ENCODE results near the gene LRCH1. TPM values are rescaled to one million over a fixed set of nuclear protein-coding genes. Genes with fewer than 3 reads are reported as not detected.

LRCH1 gene
- total and polyA plus RNA-seq, 2 donors (not counting 1 experiment from before 2014, with no cell fraction given): 12.0 to 12.4 TPM

DNA sequence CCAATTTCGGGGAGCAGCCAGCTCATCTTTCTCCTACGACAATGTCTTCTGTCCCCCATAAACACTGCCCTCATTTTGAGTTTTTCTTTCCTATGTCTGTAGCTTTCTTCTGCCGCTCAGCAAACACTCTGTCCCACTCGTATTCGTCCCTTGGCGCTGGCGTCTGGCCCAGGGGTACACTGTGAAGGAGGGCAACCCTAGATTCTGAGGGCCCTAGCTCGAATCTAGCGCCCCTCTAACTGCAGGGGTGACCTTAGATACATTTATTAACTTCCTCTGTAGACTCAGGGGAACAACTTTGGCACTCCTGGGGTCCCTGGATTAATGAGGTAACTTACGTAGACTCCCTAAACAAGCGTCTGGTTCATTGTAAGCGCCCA lies 677 bp upstream of the LRCH1 start:
- Histone ChIP-seq H3K27ac (ENCODE audit: insufficient read depth, low read length) (peak overlapping the region; percentile 57), H2AFZ (ENCODE audit: low read length) (peak overlapping the region; percentile 82), H3K4me1 (ENCODE audit: control insufficient read depth, extremely low read depth, insufficient read depth, low read length) (peaks cover 3% of the 10 kb centered on the region), H3K9ac (ENCODE audit: insufficient read depth, low read length) (peak overlapping the region; percentile 62), H3K9me3 (ENCODE audit: control insufficient read depth, insufficient read depth, low read depth, low read length) (no peaks in the 10 kb centered on the region), H4K20me1 (ENCODE audit: control insufficient read depth, extremely low read depth, insufficient read depth, low read length) (no peaks in the 10 kb centered on the region), H3K27me3 (ENCODE audit: control insufficient read depth, insufficient read depth, low read length) (no peaks in the 10 kb centered on the region), H3K4me3 (replicated peaks in 1 of 4; ENCODE audit: control extremely low read depth in 1 of 4, insufficient read depth in 1 of 4, low read depth in 3 of 4, low read length in 4 of 4) (peak overlapping the region; percentile 68 to 94 (median 88)), H3K4me2 (ENCODE audit: extremely low read depth, insufficient read depth, low read length) (peak overlapping the region; percentile 76), H3K79me2 (ENCODE audit: control insufficient read depth, insufficient read depth, low read length) (peaks cover 37% of the 10 kb centered on the region), H3K36me3 (ENCODE audit: control insufficient read depth, insufficient read depth, low read length) (no peaks in the 10 kb centered on the region)
- no peak for TF ChIP-seq EZH2 (IDR thresholded peaks at IDR 0.05; ENCODE audit: low read length, missing control alignments)
- TF ChIP-seq, protein P1, sequence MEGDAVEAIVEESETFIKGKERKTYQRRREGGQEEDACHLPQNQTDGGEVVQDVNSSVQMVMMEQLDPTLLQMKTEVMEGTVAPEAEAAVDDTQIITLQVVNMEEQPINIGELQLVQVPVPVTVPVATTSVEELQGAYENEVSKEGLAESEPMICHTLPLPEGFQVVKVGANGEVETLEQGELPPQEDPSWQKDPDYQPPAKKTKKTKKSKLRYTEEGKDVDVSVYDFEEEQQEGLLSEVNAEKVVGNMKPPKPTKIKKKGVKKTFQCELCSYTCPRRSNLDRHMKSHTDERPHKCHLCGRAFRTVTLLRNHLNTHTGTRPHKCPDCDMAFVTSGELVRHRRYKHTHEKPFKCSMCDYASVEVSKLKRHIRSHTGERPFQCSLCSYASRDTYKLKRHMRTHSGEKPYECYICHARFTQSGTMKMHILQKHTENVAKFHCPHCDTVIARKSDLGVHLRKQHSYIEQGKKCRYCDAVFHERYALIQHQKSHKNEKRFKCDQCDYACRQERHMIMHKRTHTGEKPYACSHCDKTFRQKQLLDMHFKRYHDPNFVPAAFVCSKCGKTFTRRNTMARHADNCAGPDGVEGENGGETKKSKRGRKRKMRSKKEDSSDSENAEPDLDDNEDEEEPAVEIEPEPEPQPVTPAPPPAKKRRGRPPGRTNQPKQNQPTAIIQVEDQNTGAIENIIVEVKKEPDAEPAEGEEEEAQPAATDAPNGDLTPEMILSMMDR (conservative IDR thresholded peaks at IDR 0.05 in 1 of 2, IDR thresholded peaks at IDR 0.05 in 1 of 2; ENCODE audit: low read depth in 1 of 2, low read length in 2 of 2): no peak
- no peak for DNase-seq (ENCODE audit: low read depth in 2 of 2)

DNA sequence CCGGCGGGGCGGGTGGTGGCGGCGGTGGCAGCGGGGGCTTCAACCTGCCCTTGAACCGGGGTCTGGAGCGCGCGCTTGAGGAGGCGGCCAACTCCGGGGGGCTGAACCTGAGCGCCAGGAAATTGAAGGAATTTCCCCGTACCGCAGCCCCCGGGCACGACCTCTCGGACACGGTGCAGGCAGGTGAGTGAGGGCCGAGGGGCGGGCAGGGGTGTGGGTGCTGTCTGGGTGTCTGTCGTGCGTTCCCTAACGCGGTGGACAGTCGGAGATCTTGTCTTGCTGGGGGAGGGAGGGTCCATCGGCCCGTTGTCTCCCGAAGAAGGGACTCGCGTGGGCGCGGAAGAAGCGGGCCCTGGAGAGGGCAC lies 533 bp downstream of the LRCH1 start:
- Histone ChIP-seq H3K9ac (ENCODE audit: insufficient read depth, low read length) (peak overlapping the region; percentile 92), H3K79me2 (ENCODE audit: control insufficient read depth, insufficient read depth, low read length) (peaks cover 47% of the 10 kb centered on the region), H3K4me3 (replicated peaks in 1 of 4; ENCODE audit: control extremely low read depth in 1 of 4, insufficient read depth in 1 of 4, low read depth in 3 of 4, low read length in 4 of 4) (peak overlapping the region; percentile 88 to 94 (median 92)), H3K27ac (ENCODE audit: insufficient read depth, low read length) (peak overlapping the region; percentile 93), H3K4me1 (ENCODE audit: control insufficient read depth, extremely low read depth, insufficient read depth, low read length) (peaks cover 3% of the 10 kb centered on the region), H4K20me1 (ENCODE audit: control insufficient read depth, extremely low read depth, insufficient read depth, low read length) (no peaks in the 10 kb centered on the region), H3K4me2 (ENCODE audit: extremely low read depth, insufficient read depth, low read length) (peak overlapping the region; percentile 68), H3K27me3 (ENCODE audit: control insufficient read depth, insufficient read depth, low read length) (no peaks in the 10 kb centered on the region), H3K36me3 (ENCODE audit: control insufficient read depth, insufficient read depth, low read length) (no peaks in the 10 kb centered on the region), H3K9me3 (ENCODE audit: control insufficient read depth, insufficient read depth, low read depth, low read length) (no peaks in the 10 kb centered on the region), H2AFZ (ENCODE audit: low read length) (peak overlapping the region; percentile 41)
- no peak for TF ChIP-seq EZH2 (IDR thresholded peaks at IDR 0.05; ENCODE audit: low read length, missing control alignments)
- TF ChIP-seq, protein P1 (conservative IDR thresholded peaks at IDR 0.05 in 1 of 2, IDR thresholded peaks at IDR 0.05 in 1 of 2; ENCODE audit: low read depth in 1 of 2, low read length in 2 of 2): no peak
- no peak for DNase-seq (ENCODE audit: low read depth in 2 of 2)

DNA sequence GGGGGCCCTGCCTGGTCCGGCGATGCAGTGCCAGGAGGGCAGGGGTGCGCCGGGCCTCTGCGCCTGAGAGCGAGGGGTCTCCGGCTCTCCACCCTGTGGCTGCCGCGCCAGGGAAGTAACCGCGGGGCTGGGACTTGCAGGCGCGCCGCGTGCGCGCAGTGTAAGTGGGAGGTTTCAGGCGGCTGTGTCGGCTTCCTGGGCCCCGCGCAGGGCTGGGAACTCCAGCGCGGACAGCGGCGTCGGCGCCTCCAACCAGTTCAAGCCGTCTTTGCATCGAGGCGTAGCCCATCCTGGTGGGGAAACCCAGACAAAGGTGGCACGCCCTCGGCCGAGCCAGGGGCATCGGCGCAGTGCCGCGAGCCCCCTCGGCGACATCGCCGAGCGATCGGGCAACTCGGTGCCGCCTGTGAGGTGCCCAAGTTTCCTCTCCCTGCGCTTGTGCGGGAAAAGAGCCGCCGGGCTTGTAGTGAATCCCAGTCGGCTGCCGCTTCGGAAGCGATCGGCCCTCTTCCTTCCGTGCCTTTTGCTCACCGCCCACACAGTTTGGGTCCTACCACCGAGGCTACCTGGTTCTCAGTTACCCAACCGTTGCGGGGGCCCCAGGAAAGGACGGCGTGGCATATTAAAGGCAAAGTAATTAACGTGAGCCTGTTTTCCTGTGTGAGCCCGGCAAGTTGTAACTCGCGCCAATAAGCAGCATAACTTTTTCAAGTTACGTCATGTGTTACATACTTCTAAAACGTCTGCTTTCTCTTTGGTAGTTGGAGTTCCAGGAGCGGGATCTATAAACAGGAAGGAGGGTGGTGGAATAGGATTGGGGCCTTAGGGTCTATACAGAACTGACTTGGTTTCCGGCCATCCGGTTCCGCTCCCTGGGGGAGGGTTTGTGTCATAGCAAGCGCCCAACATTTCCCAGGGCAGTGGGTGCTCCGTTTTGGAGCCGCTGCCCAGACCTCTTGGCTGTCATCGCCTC lies 1.2 kb downstream of the LRCH1 start:
- peak overlapping the region; percentile 92 for H3K9ac ChIP-seq (ENCODE audit: insufficient read depth, low read length)
- no peaks in the 10 kb centered on the region for H3K36me3 ChIP-seq (ENCODE audit: control insufficient read depth, insufficient read depth, low read length)
- peak overlapping the region; percentile 88 to 94 (median 92) for H3K4me3 ChIP-seq (replicated peaks in 1 of 4; ENCODE audit: control extremely low read depth in 1 of 4, insufficient read depth in 1 of 4, low read depth in 3 of 4, low read length in 4 of 4)
- H3K27me3 ChIP-seq (ENCODE audit: control insufficient read depth, insufficient read depth, low read length): no peaks in the 10 kb centered on the region
- peak overlapping the region; percentile 93 for H3K27ac ChIP-seq (ENCODE audit: insufficient read depth, low read length)
- no peaks in the 10 kb centered on the region for H4K20me1 ChIP-seq (ENCODE audit: control insufficient read depth, extremely low read depth, insufficient read depth, low read length)
- no peak for TF ChIP-seq EZH2 (IDR thresholded peaks at IDR 0.05; ENCODE audit: low read length, missing control alignments)
- TF ChIP-seq, protein P1 (conservative IDR thresholded peaks at IDR 0.05 in 1 of 2, IDR thresholded peaks at IDR 0.05 in 1 of 2; ENCODE audit: low read depth in 1 of 2, low read length in 2 of 2): peak; percentile 29 to 42
- peak overlapping the region; percentile 68 for H3K4me2 ChIP-seq (ENCODE audit: extremely low read depth, insufficient read depth, low read length)
- peak; percentile 89 to 93 for DNase-seq (ENCODE audit: low read depth in 2 of 2)
- H3K4me1 ChIP-seq (ENCODE audit: control insufficient read depth, extremely low read depth, insufficient read depth, low read length): peaks cover 3% of the 10 kb centered on the region
- peak overlapping the region; percentile 41 for H2AFZ ChIP-seq (ENCODE audit: low read length)
- H3K79me2 ChIP-seq (ENCODE audit: control insufficient read depth, insufficient read depth, low read length): peaks cover 50% of the 10 kb centered on the region
- no peaks in the 10 kb centered on the region for H3K9me3 ChIP-seq (ENCODE audit: control insufficient read depth, insufficient read depth, low read depth, low read length)

Data from fibroblast of lung (primary cell).